IMR-90 (cell line): ENCODE measurements around the gene LUZP4. TPM values are rescaled to one million over a fixed set of nuclear protein-coding genes. Genes with fewer than 3 reads are reported as not detected.

ENCODE experiments used
- ATAC-seq: fragments of 200-7000 bp; cut with Tn5 transposase; 2 replicates; pipeline ENCODE4 v1.9.1; 2020; ENCODE audit warnings: low read depth, mild to moderate bottlenecking, moderate library complexity
- BruUV-seq: library from RNA; stranded (reverse); fragments of 400-500 nt; replicated peaks from 2 replicates; lab custom pipeline; 2021; lab: Mats Ljungman, UMichigan
- CTCF ChIA-PET: fragments of 300-600 bp; formaldehyde crosslinking; extraction: SDS; loops from one replicate; lab custom pipeline; 2021; ENCODE audit warnings: antibody characterized with exemption; lab: Yijun Ruan, JAX
- POLR2A ChIA-PET: fragments of 300-600 bp; sonication (Branson Sonifier 250); formaldehyde crosslinking; loops from one replicate; lab custom pipeline; 2022; ENCODE audit warnings: antibody characterized with exemption; ENCODE audit not compliant: unreplicated experiment; lab: Charles Lee
- DNase-seq: peaks from one replicate; pipeline ENCODE4 v3.0.0; 2013
- H2AFZ ChIP-seq: replicated peaks from 2 replicates; pipeline ENCODE3; 2013; ENCODE audit warnings: low read length, mild to moderate bottlenecking; ENCODE audit not compliant: poor library complexity
- H2AK5ac ChIP-seq: 2 replicates; pipeline ENCODE4 v1.6.1; 2013; ENCODE audit warnings: low read depth, low read length, inconsistent platforms
- H2AK9ac ChIP-seq: replicated peaks from 2 replicates; pipeline ENCODE3; 2013; ENCODE audit warnings: mild to moderate bottlenecking, low read depth, low read length, moderate library complexity; ENCODE audit not compliant: poor library complexity
- H2BK120ac ChIP-seq: 2 replicates; pipeline ENCODE4 v1.6.1; 2013; ENCODE audit warnings: low read depth, low read length, inconsistent platforms
- H2BK15ac ChIP-seq: 3 replicates; pipeline ENCODE4 v1.6.1; 2013; ENCODE audit warnings: low read depth, low read length, inconsistent platforms
- H2BK20ac ChIP-seq: 2 replicates; pipeline ENCODE4 v1.6.1; 2013; ENCODE audit warnings: low read depth, mild to moderate bottlenecking, inconsistent platforms, low read length, moderate library complexity
- H2BK5ac ChIP-seq: 2 replicates; pipeline ENCODE4 v1.6.1; 2013; ENCODE audit warnings: mild to moderate bottlenecking, low read depth, low read length, inconsistent platforms; ENCODE audit not compliant: poor library complexity, severe bottlenecking
- H3K14ac ChIP-seq: replicated peaks from 2 replicates; pipeline ENCODE4 v1.6.1; 2013; ENCODE audit warnings: low read depth, low read length, inconsistent platforms
- H3K18ac ChIP-seq: 2 replicates; pipeline ENCODE4 v1.6.1; 2013; ENCODE audit warnings: low read depth, low read length, control low read depth
- H3K23ac ChIP-seq: 2 replicates; pipeline ENCODE4 v1.6.1; 2013; ENCODE audit warnings: low read depth, low read length, inconsistent platforms
- H3K27ac ChIP-seq: 2 replicates; pipeline ENCODE4 v1.5.1; 2013; ENCODE audit warnings: mild to moderate bottlenecking, control low read depth, low read length; ENCODE audit not compliant: insufficient read depth
- H3K27me3 ChIP-seq: 2 replicates; pipeline ENCODE4 v1.6.1; 2013; ENCODE audit warnings: low read length; ENCODE audit not compliant: control insufficient read depth, insufficient read depth
- H3K36me3 ChIP-seq: 2 replicates; pipeline ENCODE4 v1.6.1; 2013; ENCODE audit warnings: low read length, mixed read lengths; ENCODE audit not compliant: control insufficient read depth, insufficient read depth
- H3K4ac ChIP-seq: 2 replicates; pipeline ENCODE4 v1.6.1; 2013; ENCODE audit warnings: low read depth, low read length, inconsistent platforms
- H3K4me1 ChIP-seq: 2 replicates; pipeline ENCODE4 v1.6.1; 2013; ENCODE audit warnings: low read length, mixed read lengths; ENCODE audit not compliant: control insufficient read depth, insufficient read depth
- H3K4me2 ChIP-seq: 2 replicates; pipeline ENCODE4 v1.6.1; 2013; ENCODE audit warnings: low read depth, mild to moderate bottlenecking, control low read depth, low read length, moderate library complexity
- H3K4me3 ChIP-seq: 2 replicates; pipeline ENCODE4 v1.5.1; 2013; ENCODE audit warnings: low read depth, mild to moderate bottlenecking, control low read depth, low read length, moderate library complexity; ENCODE audit not compliant: insufficient read depth
- H3K56ac ChIP-seq: 2 replicates; pipeline ENCODE4 v1.6.1; 2013; ENCODE audit warnings: low read length, inconsistent platforms; ENCODE audit not compliant: insufficient read depth; ENCODE audit errors: extremely low read depth
- H3K79me1 ChIP-seq, 2 experiments: 2 replicates each; pipeline ENCODE4 v1.6.1; 2013; ENCODE audit warnings: low read length in 2 of 2, inconsistent platforms in 1 of 2, low read depth in 1 of 2
- H3K9ac ChIP-seq: 2 replicates; pipeline ENCODE4 v1.6.1; 2013; ENCODE audit warnings: low read depth, low read length, control low read depth
- H3K9me1 ChIP-seq: 2 replicates; pipeline ENCODE4 v1.6.1; 2013; ENCODE audit warnings: low read length, inconsistent platforms; ENCODE audit not compliant: insufficient read depth
- H3K9me3 ChIP-seq: 2 replicates; pipeline ENCODE4 v1.6.1; 2013; ENCODE audit warnings: low read length; ENCODE audit not compliant: control insufficient read depth, insufficient read depth
- H4K20me1 ChIP-seq: 2 replicates; pipeline ENCODE4 v1.6.1; 2013; ENCODE audit warnings: low read length, inconsistent platforms; ENCODE audit not compliant: insufficient read depth
- H4K5ac ChIP-seq: 2 replicates; pipeline ENCODE4 v1.6.1; 2013; ENCODE audit warnings: mild to moderate bottlenecking, low read depth, low read length, control low read depth
- H4K8ac ChIP-seq, 2 experiments: 2 replicates each; pipeline ENCODE4 v1.6.1; 2013; ENCODE audit warnings: low read depth in 2 of 2, low read length in 2 of 2, control low read depth in 1 of 2, inconsistent platforms in 1 of 2
- H4K91ac ChIP-seq: 2 replicates; pipeline ENCODE4 v1.6.1; 2013; ENCODE audit warnings: low read depth, low read length, inconsistent platforms; ENCODE audit not compliant: insufficient read depth
- BHLHE40 ChIP-seq: fragments of 150-350 bp; IDR thresholded peaks from 2 replicates; pipeline ENCODE4 v1.6.1; 2016; ENCODE audit warnings: mild to moderate bottlenecking, low read depth, low read length
- CEBPB ChIP-seq: IDR thresholded peaks from 2 replicates; pipeline ENCODE4 v1.6.1; 2012; ENCODE audit warnings: low read depth, low read length, improper control_type of control experiment
- CTCF ChIP-seq: conservative IDR thresholded peaks from 2 replicates; pipeline ENCODE4 v1.5.1; 2012; ENCODE audit warnings: mild to moderate bottlenecking, low read depth, low read length, improper control_type of control experiment
- ELK1 ChIP-seq: fragments of 150-350 bp; IDR thresholded peaks from 2 replicates; pipeline ENCODE4 v1.6.1; 2016; ENCODE audit warnings: low read depth, mild to moderate bottlenecking, low read length, moderate library complexity, borderline replicate concordance
- FOS ChIP-seq: fragments of 150-350 bp; IDR thresholded peaks from 2 replicates; pipeline ENCODE4 v1.6.1; 2016; ENCODE audit warnings: low read depth, low read length
- MAZ ChIP-seq: IDR thresholded peaks from 2 replicates; pipeline ENCODE4 v1.6.1; 2012; ENCODE audit warnings: low read depth, mild to moderate bottlenecking, low read length, improper control_type of control experiment, moderate library complexity, borderline replicate concordance
- MXI1 ChIP-seq: IDR thresholded peaks from 2 replicates; pipeline ENCODE4 v1.6.1; 2012; ENCODE audit warnings: low read depth, mild to moderate bottlenecking, low read length, moderate library complexity, borderline replicate concordance
- NFE2L2 ChIP-seq: fragments of 150-350 bp; IDR thresholded peaks from 2 replicates; pipeline ENCODE4 v1.6.1; 2016; ENCODE audit warnings: low read depth, mild to moderate bottlenecking, low read length
- POLR2A ChIP-seq: IDR thresholded peaks from 2 replicates; pipeline ENCODE4 v1.6.1; 2012; ENCODE audit warnings: mild to moderate bottlenecking, low read depth, low read length
- RAD21 ChIP-seq: IDR thresholded peaks from 2 replicates; pipeline ENCODE4 v1.6.1; 2012; ENCODE audit warnings: low read length, improper control_type of control experiment
- RCOR1 ChIP-seq: IDR thresholded peaks from 2 replicates; pipeline ENCODE4 v1.6.1; 2012; ENCODE audit warnings: mild to moderate bottlenecking, low read length, improper control_type of control experiment; ENCODE audit not compliant: insufficient replicate concordance
- RFX5 ChIP-seq: IDR thresholded peaks from 2 replicates; pipeline ENCODE4 v1.8.0; 2012; ENCODE audit warnings: low read depth, mild to moderate bottlenecking, low read length, moderate library complexity
- SMC3 ChIP-seq: fragments of 150-350 bp; IDR thresholded peaks from 2 replicates; pipeline ENCODE4 v1.6.1; 2016; ENCODE audit warnings: low read depth, mild to moderate bottlenecking, antibody characterized with exemption, low read length, moderate library complexity
- WGBS, 2 experiments: methylation state at CpG; one replicate each; pipeline versions ENCODE4 v1.1.5 to v1.1.7; 2013; ENCODE audit warnings: missing lambda C conversion rate in 2 of 2; ENCODE audit not compliant: insufficient read length in 1 of 2; ENCODE audit errors: extremely low coverage in 2 of 2; 5-methylcytosine and 5-hydroxymethylcytosine counted together
- dilution Hi-C: fragments of 300-500 bp; cut with HindIII; formaldehyde crosslinking; loops from one replicate; pipeline ENCODE4 v1.14.3; 2018; ENCODE audit warnings: low sequenced_read_pairs; ENCODE audit not compliant: unreplicated experiment
- in situ Hi-C: fragments of 300-500 bp; cut with MboI; formaldehyde crosslinking; loops from 3 replicates; pipeline ENCODE4 v1.14.3; 2019; ENCODE audit warnings: low sequenced_read_pairs, inconsistent platforms, mixed read lengths
- intact Hi-C: fragments of 100-400 bp; cut with micrococcal nuclease; formaldehyde crosslinking; loops from 2 replicates; pipeline ENCODE4 v1.10.0; 2022
- polyA plus RNA-seq, 3 experiments: library from polyadenylated mRNA; depleted of rRNA; stranded (reverse); fragments of >200 nt; gene quantifications; 2 replicates each; pipeline ENCODE4 v1.2.3, GENCODE V29; 2012; ENCODE audit warnings: low replicate concordance in 1 of 3
- total RNA-seq: library from RNA; depleted of rRNA; stranded (reverse); fragments of >200 nt; gene quantifications from 2 replicates; pipeline ENCODE4 v1.2.3, GENCODE V29; 2012
- TF ChIP-seq, protein P1 (sequence below): fragments of 150-350 bp; IDR thresholded peaks from 2 replicates; pipeline ENCODE4 v1.6.1; 2017; ENCODE audit warnings: mild to moderate bottlenecking, antibody characterized with exemption, low read length, low read depth

Gene LUZP4
- total and polyA plus RNA-seq, 2 of the 4 experiments (the other 2 are of a cell fraction), result not detected

GRCh38 chrX:115333446-115333845, 43.9 kb downstream of the LUZP4 start:
- Histone ChIP-seq H4K8ac (no peak overlapping the region), H3K4me3 (no peak overlapping the region), H4K91ac (no peak overlapping the region), H3K27me3 (peaks cover 6% of the 10 kb centered on the region), H3K9ac (no peak overlapping the region), H3K18ac (no peak overlapping the region), H3K4me1 (no peaks in the 10 kb centered on the region), H2AFZ (no peak overlapping the region), H4K5ac (no peak overlapping the region), H3K56ac (no peak overlapping the region), H2BK5ac (no peak overlapping the region), H3K4me2 (no peak overlapping the region), H2AK5ac (no peak overlapping the region), H3K27ac (no peak overlapping the region), H3K9me1 (no peaks in the 10 kb centered on the region), H2AK9ac (no peak overlapping the region), H4K20me1 (no peaks in the 10 kb centered on the region), H2BK20ac (no peak overlapping the region), H3K4ac (no peak overlapping the region), H3K9me3 (no peaks in the 10 kb centered on the region), H3K36me3 (no peaks in the 10 kb centered on the region), H2BK120ac (no peak overlapping the region), H3K79me1 (no peaks in the 10 kb centered on the region), H3K14ac (no peak overlapping the region), H3K23ac (no peak overlapping the region; the same call in 1 of the 2 replicates), H2BK15ac (no peak overlapping the region)
- ATAC-seq (no peak), DNase-seq (peak; percentile 7)
- WGBS, 2 experiments, result no CpG with 5 or more reads among the region's 6 CpGs
- dilution Hi-C loops, result no loop called here
- CTCF ChIA-PET, result interaction anchor here (0.7 to 1.0 kb wide), 2 partner anchors 30 to 310 kb away, joined by 3 to 6 read pairs; no protein-coding TSS in a partner anchor
- no TSS peak for BruUV-seq
- intact Hi-C loops, result no loop called here
- in situ Hi-C loops, result loop anchor here (5.0 kb wide), 1 partner anchor 309 kb away; no protein-coding TSS in a partner anchor
- POLR2A ChIA-PET, result no interaction called here
- TF ChIP-seq CEBPB, result no peak
- no peak for TF ChIP-seq MXI1
- no peak for TF ChIP-seq ELK1
- no peak for TF ChIP-seq NFE2L2
- TF ChIP-seq RCOR1, result no peak
- TF ChIP-seq RFX5, result no peak
- TF ChIP-seq MAZ, result no peak
- TF ChIP-seq POLR2A, result no peak
- no peak for TF ChIP-seq SMC3
- TF ChIP-seq CTCF, result no peak
- no peak for TF ChIP-seq FOS
- no peak for TF ChIP-seq RAD21
- TF ChIP-seq, protein P1, sequence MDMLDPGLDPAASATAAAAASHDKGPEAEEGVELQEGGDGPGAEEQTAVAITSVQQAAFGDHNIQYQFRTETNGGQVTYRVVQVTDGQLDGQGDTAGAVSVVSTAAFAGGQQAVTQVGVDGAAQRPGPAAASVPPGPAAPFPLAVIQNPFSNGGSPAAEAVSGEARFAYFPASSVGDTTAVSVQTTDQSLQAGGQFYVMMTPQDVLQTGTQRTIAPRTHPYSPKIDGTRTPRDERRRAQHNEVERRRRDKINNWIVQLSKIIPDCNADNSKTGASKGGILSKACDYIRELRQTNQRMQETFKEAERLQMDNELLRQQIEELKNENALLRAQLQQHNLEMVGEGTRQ, result no peak
- no peak for TF ChIP-seq BHLHE40
